Activated CD4-positive, alpha-beta T cell treated with anti-CD3 and anti-CD28 coated beads, Interleukin-2, amount 50 U/mL, for 48 hours (primary cell): ENCODE data around the gene FBXO41.

Source experiments
- DNase-seq, 2 experiments: peaks; one replicate each; pipeline ENCODE4 v3.0.0-alpha.2; 2020

Gene FBXO41

GRCh38 chr2:73260338-73260984, 23.8 kb downstream of the FBXO41 start:
- no peak for DNase-seq

- DNase-seq: no peak
Observed at GRCh38 chr2:73259704-73260337, 24.5 kb downstream of the FBXO41 start.

GRCh38 chr2:73259276-73259675, 25.0 kb downstream of the FBXO41 start:
- no peak for DNase-seq

GRCh38 chr2:73258913-73259215, 25.4 kb downstream of the FBXO41 start:
- no peak for DNase-seq

GRCh38 chr2:73258186-73258912, 25.9 kb downstream of the FBXO41 start:
- DNase-seq: no peak

GRCh38 chr2:73257425-73258125, 26.7 kb downstream of the FBXO41 start:
- DNase-seq: no peak

GRCh38 chr2:73257021-73257420, 27.3 kb downstream of the FBXO41 start:
- no peak for DNase-seq

- no peak for DNase-seq
Observed at GRCh38 chr2:73256618-73256922, 27.7 kb downstream of the FBXO41 start.

- no peak for DNase-seq
Observed at GRCh38 chr2:73255907-73256617, 28.2 kb downstream of the FBXO41 start.

- DNase-seq: no peak
Observed at GRCh38 chr2:73255007-73255644, 29.2 kb downstream of the FBXO41 start.

- DNase-seq: no peak
Observed at GRCh38 chr2:73254343-73255006, 29.8 kb downstream of the FBXO41 start.

- no peak for DNase-seq
Observed at GRCh38 chr2:73253901-73254300, 30.4 kb downstream of the FBXO41 start.

- DNase-seq: no peak
Observed at GRCh38 chr2:73253400-73253799, 30.9 kb downstream of the FBXO41 start.

GRCh38 chr2:73252238-73253027, 31.8 kb downstream of the FBXO41 start:
- no peak for DNase-seq

GRCh38 chr2:73250872-73251846, 33.1 kb downstream of the FBXO41 start:
- DNase-seq: no peak

- no peak for DNase-seq
Observed at GRCh38 chr2:73249636-73250035, 34.6 kb downstream of the FBXO41 start.

GRCh38 chr2:73246850-73247249, 37.4 kb downstream of the FBXO41 start:
- DNase-seq: no peak

GRCh38 chr2:73244580-73244979, 39.7 kb downstream of the FBXO41 start:
- no peak for DNase-seq

- no peak for DNase-seq
Observed at GRCh38 chr2:73243884-73244570, 40.3 kb downstream of the FBXO41 start.
